KMS-11 (cell line): ENCODE measurements around the gene PRDM7.
"Not testable (repeated sequence)": the region's sequence is repeated elsewhere in the genome, so short reads cannot be mapped to it uniquely, and the experiment has no call there.

Experiments used
- H2AFZ ChIP-seq: fragments of 200-600 bp; sonication (generic); 2 replicates; pipeline ENCODE4 v1.6.1; 2016; ENCODE audit warnings: antibody characterized with exemption, mixed run types, low read depth
- H3K27ac ChIP-seq: fragments of 200-600 bp; sonication (generic); 2 replicates; pipeline ENCODE4 v1.6.1; 2016; ENCODE audit warnings: mild to moderate bottlenecking, mixed run types
- H3K27me3 ChIP-seq: fragments of 200-600 bp; sonication (generic); 2 replicates; pipeline ENCODE4 v1.6.1; 2017; ENCODE audit warnings: mild to moderate bottlenecking, low read depth, mixed run types, moderate library complexity; ENCODE audit not compliant: insufficient read depth
- H3K36me3 ChIP-seq: fragments of 200-600 bp; sonication (generic); 2 replicates; pipeline ENCODE4 v1.6.1; 2017; ENCODE audit warnings: mild to moderate bottlenecking, mixed run types; ENCODE audit not compliant: insufficient read depth
- H3K4me1 ChIP-seq: fragments of 200-600 bp; sonication (generic); 2 replicates; pipeline ENCODE4 v1.6.1; 2016; ENCODE audit warnings: mild to moderate bottlenecking, low read depth, mixed run types; ENCODE audit not compliant: poor library complexity, severe bottlenecking
- H3K4me2 ChIP-seq: fragments of 200-600 bp; sonication (generic); 2 replicates; pipeline ENCODE4 v1.7.0; 2016; ENCODE audit warnings: mild to moderate bottlenecking, mixed run types
- H3K4me3 ChIP-seq: fragments of 200-600 bp; sonication (generic); IDR thresholded peaks from 2 replicates; pipeline ENCODE4 v1.6.1; 2017; ENCODE audit warnings: low read depth, low read length, mixed read lengths; ENCODE audit not compliant: insufficient read depth
- H3K79me2 ChIP-seq: fragments of 200-600 bp; sonication (generic); 2 replicates; pipeline ENCODE4 v1.6.1; 2016; ENCODE audit warnings: low read depth, mixed run types; ENCODE audit not compliant: insufficient read depth
- H3K9ac ChIP-seq: fragments of 200-600 bp; sonication (generic); 2 replicates; pipeline ENCODE4 v1.6.1; 2016; ENCODE audit warnings: mild to moderate bottlenecking, mixed run types
- H4K20me1 ChIP-seq: fragments of 200-600 bp; sonication (generic); 2 replicates; pipeline ENCODE4 v1.6.1; 2016; ENCODE audit warnings: mild to moderate bottlenecking, mixed run types; ENCODE audit not compliant: insufficient read depth
- CTCF ChIP-seq: fragments of 200-600 bp; sonication (generic); conservative IDR thresholded peaks from 2 replicates; pipeline ENCODE4 v1.6.1; 2017; ENCODE audit warnings: low read depth, mild to moderate bottlenecking, antibody characterized with exemption, low read length, moderate library complexity, mixed read lengths

PRDM7 gene

GRCh38 chr16:90057738-90058173 is 19.4 kb downstream of the PRDM7 start:
- no peak overlapping the region for H3K4me3 ChIP-seq
- H4K20me1 ChIP-seq, result no peaks in the 10 kb centered on the region
- H3K4me2 ChIP-seq, result no peak overlapping the region
- no peak for TF ChIP-seq CTCF
- H3K79me2 ChIP-seq, result no peaks in the 10 kb centered on the region
- H3K27ac ChIP-seq, result no peak overlapping the region
- H3K27me3 ChIP-seq, result 0 out of 2 replicates have a peak, but pooled peaks cover 10% of the 10 kb centered on the region
- H2AFZ ChIP-seq, result no peak overlapping the region
- H3K9ac ChIP-seq, result no peak overlapping the region
- no peaks in the 10 kb centered on the region for H3K36me3 ChIP-seq
- H3K4me1 ChIP-seq, result no peaks in the 10 kb centered on the region

GRCh38 chr16:90056521-90056920 is 20.6 kb downstream of the PRDM7 start:
- not testable (repeated sequence) for H3K79me2 ChIP-seq, H4K20me1 ChIP-seq, H3K36me3 ChIP-seq, H3K4me3 ChIP-seq, H3K27ac ChIP-seq, H3K4me1 ChIP-seq, H3K9ac ChIP-seq, H2AFZ ChIP-seq, H3K4me2 ChIP-seq
- H3K27me3 ChIP-seq, result 0 out of 2 replicates have a peak, but pooled peaks cover 10% of the 10 kb centered on the region

GRCh38 chr16:90055371-90055770 is 21.8 kb downstream of the PRDM7 start:
- H3K79me2 ChIP-seq, result no peaks in the 10 kb centered on the region
- no peak overlapping the region for H3K4me3 ChIP-seq
- H3K36me3 ChIP-seq, result no peaks in the 10 kb centered on the region
- no peak overlapping the region for H3K9ac ChIP-seq
- H3K4me2 ChIP-seq, result no peak overlapping the region
- no peaks in the 10 kb centered on the region for H4K20me1 ChIP-seq
- no peak for TF ChIP-seq CTCF
- H3K4me1 ChIP-seq, result no peaks in the 10 kb centered on the region
- no peak overlapping the region for H2AFZ ChIP-seq
- H3K27ac ChIP-seq, result no peak overlapping the region
- H3K27me3 ChIP-seq, result 0 out of 2 replicates have a peak, but pooled peaks cover 10% of the 10 kb centered on the region

GRCh38 chr16:90054554-90054953 is 22.6 kb downstream of the PRDM7 start:
- Histone ChIP-seq H3K27me3 (0 out of 2 replicates have a peak, but pooled peaks cover 10% of the 10 kb centered on the region), H3K4me3 (no peak overlapping the region), H3K4me1 (no peaks in the 10 kb centered on the region), H4K20me1 (no peaks in the 10 kb centered on the region), H3K36me3 (no peaks in the 10 kb centered on the region), H3K27ac (no peak overlapping the region), H2AFZ (no peak overlapping the region), H3K4me2 (no peak overlapping the region), H3K79me2 (no peaks in the 10 kb centered on the region), H3K9ac (no peak overlapping the region)
- TF ChIP-seq CTCF, result no peak

- no peak overlapping the region for H3K27ac ChIP-seq
- no peak for TF ChIP-seq CTCF
- no peaks in the 10 kb centered on the region for H3K4me1 ChIP-seq
- H3K4me2 ChIP-seq, result no peak overlapping the region
- H4K20me1 ChIP-seq, result no peaks in the 10 kb centered on the region
- no peaks in the 10 kb centered on the region for H3K36me3 ChIP-seq
- no peak overlapping the region for H2AFZ ChIP-seq
- H3K4me3 ChIP-seq, result no peak overlapping the region
- H3K79me2 ChIP-seq, result no peaks in the 10 kb centered on the region
- H3K9ac ChIP-seq, result no peak overlapping the region
- H3K27me3 ChIP-seq, result 0 out of 2 replicates have a peak, but pooled peaks cover 10% of the 10 kb centered on the region
Measured at GRCh38 chr16:90053902-90054500, 23.1 kb downstream of the PRDM7 start.
